ENCODE data around the gene BAIAP2.

GRCh38 chr17:81066771-81067315 is 31.9 kb downstream of the BAIAP2 start:
- TF ChIP-seq CTCF (IDR thresholded peaks at IDR 0.05 in 2 of 3, conservative IDR thresholded peaks at IDR 0.05 in 1 of 3; ENCODE audit: control insufficient read depth in 2 of 3, extremely low read depth in 1 of 3, insufficient read depth in 1 of 3, low read depth in 3 of 3, low read length in 3 of 3), result no peak
- TF ChIP-seq SMC3 (IDR thresholded peaks at IDR 0.05; ENCODE audit: borderline replicate concordance, low read length), result no peak
- no peak for TF ChIP-seq USF2 (IDR thresholded peaks at IDR 0.05; ENCODE audit: borderline replicate concordance, low read depth, low read length)
- TF ChIP-seq SP1 (IDR thresholded peaks at IDR 0.05; ENCODE audit: low read depth, low read length), result no peak
- no peak for TF ChIP-seq POLR2A (IDR thresholded peaks at IDR 0.05; ENCODE audit: low read depth, low read length)
- TF ChIP-seq RAD21 (IDR thresholded peaks at IDR 0.05; ENCODE audit: insufficient read depth, low read depth, low read length), result no peak
- no peak for TF ChIP-seq CEBPB (IDR thresholded peaks at IDR 0.05; ENCODE audit: borderline replicate concordance in 1 of 2, low read depth in 2 of 2, low read length in 2 of 2)
- no peak for TF ChIP-seq ZNF217 (IDR thresholded peaks at IDR 0.05)
- TF ChIP-seq ZZZ3 (IDR thresholded peaks at IDR 0.05; ENCODE audit: control insufficient read depth, insufficient read length, low read depth), result no peak
- TF ChIP-seq, protein P1, sequence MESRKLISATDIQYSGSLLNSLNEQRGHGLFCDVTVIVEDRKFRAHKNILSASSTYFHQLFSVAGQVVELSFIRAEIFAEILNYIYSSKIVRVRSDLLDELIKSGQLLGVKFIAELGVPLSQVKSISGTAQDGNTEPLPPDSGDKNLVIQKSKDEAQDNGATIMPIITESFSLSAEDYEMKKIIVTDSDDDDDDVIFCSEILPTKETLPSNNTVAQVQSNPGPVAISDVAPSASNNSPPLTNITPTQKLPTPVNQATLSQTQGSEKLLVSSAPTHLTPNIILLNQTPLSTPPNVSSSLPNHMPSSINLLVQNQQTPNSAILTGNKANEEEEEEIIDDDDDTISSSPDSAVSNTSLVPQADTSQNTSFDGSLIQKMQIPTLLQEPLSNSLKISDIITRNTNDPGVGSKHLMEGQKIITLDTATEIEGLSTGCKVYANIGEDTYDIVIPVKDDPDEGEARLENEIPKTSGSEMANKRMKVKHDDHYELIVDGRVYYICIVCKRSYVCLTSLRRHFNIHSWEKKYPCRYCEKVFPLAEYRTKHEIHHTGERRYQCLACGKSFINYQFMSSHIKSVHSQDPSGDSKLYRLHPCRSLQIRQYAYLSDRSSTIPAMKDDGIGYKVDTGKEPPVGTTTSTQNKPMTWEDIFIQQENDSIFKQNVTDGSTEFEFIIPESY (IDR thresholded peaks at IDR 0.05), result no peak
- no peak for TF ChIP-seq E2F8 (IDR thresholded peaks at IDR 0.05; ENCODE audit: low read depth, partially characterized antibody)
